KOPT-K1 (cell line): ENCODE measurements around the gene TMEM87A.
A peak's percentile ranks its signal among the peaks of the same experiment; 100 is the strongest.
"Not testable (repeated sequence)": the region's sequence is repeated elsewhere in the genome, so short reads cannot be mapped to it uniquely, and the experiment has no call there.

Experiments used
- H3K27ac ChIP-seq: fragments of 200-600 bp; sonication (generic); 2 replicates; pipeline ENCODE4 v1.5.1; 2016; ENCODE audit warnings: antibody characterized with exemption, mild to moderate bottlenecking, low read depth, low read length; ENCODE audit not compliant: poor library complexity, severe bottlenecking
- H3K36me3 ChIP-seq: fragments of 200-600 bp; sonication (generic); 2 replicates; pipeline ENCODE4 v1.5.1; 2017; ENCODE audit warnings: antibody characterized with exemption, mild to moderate bottlenecking, low read length, moderate library complexity; ENCODE audit not compliant: insufficient read depth
- H3K9me3 ChIP-seq: fragments of 200-600 bp; sonication (generic); 2 replicates; pipeline ENCODE4 v1.5.1; 2017; ENCODE audit warnings: antibody characterized with exemption, low read length, mild to moderate bottlenecking; ENCODE audit not compliant: insufficient read depth, poor library complexity, severe bottlenecking

Gene TMEM87A

GRCh38 chr15:42272939-42273899 lies at the start of gene TMEM87A, which contains the start of gene GANC:
Gene TMEM87A (minus strand): TSS chr15:42273433. CDS start chr15:42273398, 35 bp downstream.
Gene GANC (plus strand): TSS chr15:42273201. CDS start chr15:42274482, 1,281 bp downstream.
- Histone ChIP-seq H3K9me3 (no peaks in the 10 kb centered on the region), H3K27ac (peak within 1 kb of the TSS; percentile 94), H3K36me3 (peaks cover 27% of the 10 kb centered on the region)

DNA sequence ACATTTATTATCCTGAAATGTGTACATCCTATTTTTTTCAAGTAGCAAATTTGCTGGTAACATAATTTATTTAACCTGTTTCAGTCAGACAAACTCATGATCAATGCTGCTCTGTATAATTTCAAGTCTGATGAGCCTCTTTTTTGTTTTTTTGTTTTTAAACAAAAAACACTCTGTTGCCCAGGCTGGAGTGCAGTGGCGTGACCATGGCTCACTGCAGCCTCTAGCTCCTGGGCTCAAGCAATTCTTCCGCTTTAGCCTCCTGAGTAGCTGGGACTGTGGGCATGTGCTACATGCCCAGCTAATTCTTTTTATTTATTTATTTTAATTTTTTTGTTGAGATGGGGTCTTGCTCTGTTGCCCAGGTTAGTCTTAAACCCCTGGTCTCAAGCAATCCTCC lies 46.0 kb upstream of the TMEM87A start:
- no peaks in the 10 kb centered on the region for H3K9me3 ChIP-seq
- no peak overlapping the region for H3K27ac ChIP-seq
- H3K36me3 ChIP-seq, result no peaks in the 10 kb centered on the region

GRCh38 chr15:42316282-42316805 lies 43.1 kb upstream of the TMEM87A start:
- H3K9me3 ChIP-seq, H3K27ac ChIP-seq, H3K36me3 ChIP-seq: not testable (repeated sequence)

- Histone ChIP-seq H3K9me3 (no peaks in the 10 kb centered on the region), H3K36me3 (no peaks in the 10 kb centered on the region), H3K27ac (no peak overlapping the region)
Observed at GRCh38 chr15:42315521-42315920, 42.3 kb upstream of the TMEM87A start.

DNA sequence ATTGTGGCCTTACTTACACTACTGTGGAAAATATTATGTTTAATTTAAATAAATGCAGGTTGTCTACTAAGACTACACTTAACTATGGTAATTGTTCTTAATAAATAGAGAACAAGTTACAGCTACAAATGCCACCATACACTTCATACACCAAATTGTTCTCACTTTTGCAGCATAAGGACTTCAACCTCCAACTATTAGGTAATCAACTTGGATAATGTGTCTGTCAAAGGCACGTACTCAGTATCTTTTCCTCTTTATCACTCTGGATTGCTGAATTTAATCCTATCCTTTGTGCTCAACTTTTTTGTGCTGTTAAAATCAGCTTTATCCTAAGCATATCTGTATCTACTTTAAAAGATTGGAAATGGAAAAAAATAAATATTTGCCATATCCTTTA lies 41.6 kb upstream of the TMEM87A start:
- no peak overlapping the region for H3K27ac ChIP-seq
- H3K36me3 ChIP-seq, result no peaks in the 10 kb centered on the region
- H3K9me3 ChIP-seq, result no peaks in the 10 kb centered on the region

GRCh38 chr15:42313463-42313862 lies 40.2 kb upstream of the TMEM87A start:
- Histone ChIP-seq H3K27ac (no peak overlapping the region), H3K36me3 (no peaks in the 10 kb centered on the region), H3K9me3 (no peaks in the 10 kb centered on the region)

- no peaks in the 10 kb centered on the region for H3K9me3 ChIP-seq
- H3K36me3 ChIP-seq, result no peaks in the 10 kb centered on the region
- H3K27ac ChIP-seq, result no peak overlapping the region
Observed at GRCh38 chr15:42306681-42307080, 33.4 kb upstream of the TMEM87A start.

GRCh38 chr15:42301004-42301403 lies 27.8 kb upstream of the TMEM87A start:
- H3K36me3 ChIP-seq, H3K9me3 ChIP-seq, H3K27ac ChIP-seq: not testable (repeated sequence)

GRCh38 chr15:42289166-42289565 lies 15.9 kb upstream of the TMEM87A start:
- Histone ChIP-seq H3K27ac (no peak overlapping the region), H3K9me3 (no peaks in the 10 kb centered on the region), H3K36me3 (0 out of 2 replicates have a peak, but pooled peaks cover 3% of the 10 kb centered on the region)

GRCh38 chr15:42287931-42288330 lies 14.7 kb upstream of the TMEM87A start:
- H3K9me3 ChIP-seq, result no peaks in the 10 kb centered on the region
- peaks cover 5% of the 10 kb centered on the region; the same call in 1 of the 2 replicates for H3K36me3 ChIP-seq
- no peak overlapping the region for H3K27ac ChIP-seq

GRCh38 chr15:42286445-42287029 lies 13.3 kb upstream of the TMEM87A start:
- H3K9me3 ChIP-seq, result no peaks in the 10 kb centered on the region
- H3K27ac ChIP-seq, result no peak overlapping the region
- H3K36me3 ChIP-seq, result peaks cover 5% of the 10 kb centered on the region; the same call in 1 of the 2 replicates

GRCh38 chr15:42285034-42285433 lies 11.8 kb upstream of the TMEM87A start:
- no peaks in the 10 kb centered on the region for H3K9me3 ChIP-seq
- peaks cover 5% of the 10 kb centered on the region; the same call in 1 of the 2 replicates for H3K36me3 ChIP-seq
- H3K27ac ChIP-seq, result no peak overlapping the region

DNA sequence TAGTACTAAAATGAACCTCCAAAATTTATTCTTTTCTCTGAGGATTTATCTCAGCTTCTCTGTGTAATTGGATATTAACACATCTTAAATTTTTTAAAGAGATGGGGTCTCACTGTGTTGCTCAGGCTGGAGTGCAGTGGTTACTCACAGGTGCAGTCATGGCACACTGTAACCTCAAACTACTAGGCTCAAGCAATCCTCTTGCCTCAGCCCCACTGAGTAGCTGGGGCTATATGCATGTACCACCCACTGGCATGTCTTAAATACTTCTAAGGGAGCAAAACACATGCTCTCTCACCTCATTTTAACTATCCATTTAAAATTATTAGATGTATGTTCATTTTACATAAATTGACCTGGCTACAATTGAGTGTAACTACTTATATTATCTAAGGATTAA lies 11.3 kb upstream of the TMEM87A start:
- Histone ChIP-seq H3K36me3 (peaks cover 5% of the 10 kb centered on the region; the same call in 1 of the 2 replicates), H3K27ac (no peak overlapping the region), H3K9me3 (no peaks in the 10 kb centered on the region)

GRCh38 chr15:42283671-42284070 lies 10.4 kb upstream of the TMEM87A start:
- Histone ChIP-seq H3K27ac (no peak overlapping the region), H3K9me3 (no peaks in the 10 kb centered on the region), H3K36me3 (peaks cover 5% of the 10 kb centered on the region; the same call in 1 of the 2 replicates)

GRCh38 chr15:42282926-42283325 lies 9.7 kb upstream of the TMEM87A start:
- Histone ChIP-seq H3K27ac (no peak overlapping the region), H3K36me3 (peaks cover 5% of the 10 kb centered on the region; the same call in 1 of the 2 replicates), H3K9me3 (no peaks in the 10 kb centered on the region)
